Progenitor cell of endocrine pancreas (in vitro differentiated cells): ENCODE measurements around the gene SWT1. TPM values are rescaled to one million over a fixed set of nuclear protein-coding genes. Genes with fewer than 3 reads are reported as not detected.
"Not testable (repeated sequence)": the region's sequence is repeated elsewhere in the genome, so short reads cannot be mapped to it uniquely, and the experiment has no call there.

Experiments used
- DNase-seq: peaks from one replicate; pipeline ENCODE4 v3.0.0; 2021; ENCODE audit warnings: low spot score; ENCODE audit not compliant: unreplicated experiment
- H3K27ac Mint-ChIP-seq: 2 replicates; pipeline ENCODE4 v1.8.0; 2021; ENCODE audit warnings: mild to moderate bottlenecking, moderate library complexity, mixed read lengths
- H3K27me3 Mint-ChIP-seq: 2 replicates; pipeline ENCODE4 v1.8.0; 2021; ENCODE audit warnings: mixed read lengths
- H3K36me3 Mint-ChIP-seq: 2 replicates; pipeline ENCODE4 v1.8.0; 2022; ENCODE audit warnings: mixed read lengths; ENCODE audit not compliant: insufficient read depth
- H3K4me1 Mint-ChIP-seq: 2 replicates; pipeline ENCODE4 v1.8.0; 2021; ENCODE audit warnings: low read depth, mixed read lengths
- H3K4me3 Mint-ChIP-seq: 2 replicates; pipeline ENCODE4 v1.8.0; 2021; ENCODE audit warnings: low read depth, mild to moderate bottlenecking, moderate library complexity, mixed read lengths
- H3K9me3 Mint-ChIP-seq: 2 replicates; pipeline ENCODE4 v1.8.0; 2021; ENCODE audit warnings: low read depth, mixed read lengths
- total RNA-seq: library from RNA; stranded (reverse); gene quantifications from 2 replicates; pipeline ENCODE4 v1.2.1, GENCODE V29; 2021
- TF ChIP-seq, protein P1 (sequence below): fragments of 200-600 bp; sonication (generic); IDR thresholded peaks from one replicate; pipeline ENCODE4 v1.5.0; 2021; ENCODE audit warnings: antibody characterized with exemption, mild to moderate bottlenecking; ENCODE audit not compliant: unreplicated experiment

SWT1 gene
- total RNA-seq, 1 donor from 2014 or later, result 12.6 TPM

DNA sequence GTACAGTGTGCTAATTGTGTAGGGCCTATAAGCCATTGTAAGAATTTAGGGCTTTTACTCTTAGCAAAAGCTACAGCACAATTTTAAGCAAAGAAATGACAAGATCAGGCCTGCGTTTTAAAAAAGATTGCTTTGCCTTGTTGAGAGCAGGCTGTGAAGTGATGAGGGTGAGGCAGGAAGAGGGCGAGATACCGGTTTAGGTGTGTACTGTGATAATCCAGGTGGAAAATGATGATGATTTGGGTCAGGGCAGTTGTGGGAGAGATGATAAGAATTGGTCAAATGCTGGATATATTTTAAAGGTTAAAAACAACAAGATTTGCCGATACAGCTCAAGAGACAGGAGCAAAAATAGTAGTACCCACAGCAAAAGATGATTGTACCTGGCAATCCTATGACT lies 72.0 kb downstream of the SWT1 start:
- H3K4me1 Mint-ChIP-seq, result no peaks in the 10 kb centered on the region
- H3K4me3 Mint-ChIP-seq, result no peak overlapping the region
- H3K27ac Mint-ChIP-seq, result no peak overlapping the region
- peaks cover 11% of the 10 kb centered on the region for H3K9me3 Mint-ChIP-seq
- H3K27me3 Mint-ChIP-seq, result no peaks in the 10 kb centered on the region
- H3K36me3 Mint-ChIP-seq, result peaks cover 19% of the 10 kb centered on the region
- DNase-seq, result no peak
- TF ChIP-seq, protein P1, sequence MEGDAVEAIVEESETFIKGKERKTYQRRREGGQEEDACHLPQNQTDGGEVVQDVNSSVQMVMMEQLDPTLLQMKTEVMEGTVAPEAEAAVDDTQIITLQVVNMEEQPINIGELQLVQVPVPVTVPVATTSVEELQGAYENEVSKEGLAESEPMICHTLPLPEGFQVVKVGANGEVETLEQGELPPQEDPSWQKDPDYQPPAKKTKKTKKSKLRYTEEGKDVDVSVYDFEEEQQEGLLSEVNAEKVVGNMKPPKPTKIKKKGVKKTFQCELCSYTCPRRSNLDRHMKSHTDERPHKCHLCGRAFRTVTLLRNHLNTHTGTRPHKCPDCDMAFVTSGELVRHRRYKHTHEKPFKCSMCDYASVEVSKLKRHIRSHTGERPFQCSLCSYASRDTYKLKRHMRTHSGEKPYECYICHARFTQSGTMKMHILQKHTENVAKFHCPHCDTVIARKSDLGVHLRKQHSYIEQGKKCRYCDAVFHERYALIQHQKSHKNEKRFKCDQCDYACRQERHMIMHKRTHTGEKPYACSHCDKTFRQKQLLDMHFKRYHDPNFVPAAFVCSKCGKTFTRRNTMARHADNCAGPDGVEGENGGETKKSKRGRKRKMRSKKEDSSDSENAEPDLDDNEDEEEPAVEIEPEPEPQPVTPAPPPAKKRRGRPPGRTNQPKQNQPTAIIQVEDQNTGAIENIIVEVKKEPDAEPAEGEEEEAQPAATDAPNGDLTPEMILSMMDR, result no peak

- DNase-seq, result no peak
- Mint-ChIP-seq H3K27me3 (no peaks in the 10 kb centered on the region), H3K9me3 (peaks cover 6% of the 10 kb centered on the region), H3K36me3 (peaks cover 16% of the 10 kb centered on the region), H3K4me1 (no peaks in the 10 kb centered on the region), H3K4me3 (no peak overlapping the region), H3K27ac (no peak overlapping the region)
- TF ChIP-seq, protein P1, result no peak
These were observed 73.0 kb downstream of the SWT1 start for GRCh38 chr1:185229981-185230380.

DNA sequence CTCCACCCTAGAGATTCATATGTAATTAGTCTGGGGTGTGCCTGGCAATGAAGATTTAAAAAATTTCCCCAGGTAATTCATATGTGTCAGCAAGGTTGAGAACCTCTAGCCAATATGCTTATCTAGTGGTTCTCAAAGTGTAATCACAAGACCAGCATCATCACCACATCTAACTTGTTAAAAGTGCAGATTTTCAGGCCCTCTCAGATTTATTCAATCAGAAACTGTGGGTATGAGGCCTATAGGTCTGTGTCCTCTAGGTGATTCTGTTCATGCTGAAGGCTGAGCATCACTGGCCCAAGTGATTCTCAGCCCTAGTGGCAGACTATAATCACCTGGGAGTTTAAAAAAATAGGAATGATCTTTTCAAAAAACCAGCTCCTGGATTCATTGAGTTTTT lies 75.9 kb downstream of the SWT1 start:
- H3K4me1 Mint-ChIP-seq, result no peaks in the 10 kb centered on the region
- no peaks in the 10 kb centered on the region for H3K27me3 Mint-ChIP-seq
- H3K27ac Mint-ChIP-seq, result no peak overlapping the region
- no peak for DNase-seq
- peaks cover 28% of the 10 kb centered on the region for H3K36me3 Mint-ChIP-seq
- peaks cover 17% of the 10 kb centered on the region for H3K9me3 Mint-ChIP-seq
- TF ChIP-seq, protein P1, result no peak
- H3K4me3 Mint-ChIP-seq, result no peak overlapping the region

- not testable (repeated sequence) for H3K4me3 Mint-ChIP-seq, H3K4me1 Mint-ChIP-seq, H3K27ac Mint-ChIP-seq, DNase-seq, H3K27me3 Mint-ChIP-seq
- Mint-ChIP-seq H3K9me3 (peaks cover 17% of the 10 kb centered on the region), H3K36me3 (peaks cover 28% of the 10 kb centered on the region)
These were observed 77.2 kb downstream of the SWT1 start for GRCh38 chr1:185234183-185234582.

GRCh38 chr1:185237176-185237575 lies 80.2 kb downstream of the SWT1 start:
- H3K4me1 Mint-ChIP-seq, DNase-seq, H3K27ac Mint-ChIP-seq, H3K27me3 Mint-ChIP-seq, H3K4me3 Mint-ChIP-seq: not testable (repeated sequence)
- H3K9me3 Mint-ChIP-seq, result peaks cover 17% of the 10 kb centered on the region
- H3K36me3 Mint-ChIP-seq, result peaks cover 28% of the 10 kb centered on the region

GRCh38 chr1:185237661-185238060 lies 80.7 kb downstream of the SWT1 start:
- TF ChIP-seq, protein P1, result no peak
- Mint-ChIP-seq H3K4me3 (no peak overlapping the region), H3K36me3 (peaks cover 28% of the 10 kb centered on the region), H3K27ac (no peak overlapping the region), H3K9me3 (peaks cover 17% of the 10 kb centered on the region), H3K27me3 (no peaks in the 10 kb centered on the region), H3K4me1 (peaks cover 2% of the 10 kb centered on the region)
- no peak for DNase-seq
